HG03159 (cell line): ENCODE results near the gene KCNIP1.

Source experiments
- ATAC-seq: cut with Tn5 transposase; IDR thresholded peaks from one replicate; pipeline ENCODE4 v1.9.1; 2021; ENCODE audit warnings: mild to moderate bottlenecking, moderate library complexity; ENCODE audit not compliant: unreplicated experiment

Gene KCNIP1

DNA sequence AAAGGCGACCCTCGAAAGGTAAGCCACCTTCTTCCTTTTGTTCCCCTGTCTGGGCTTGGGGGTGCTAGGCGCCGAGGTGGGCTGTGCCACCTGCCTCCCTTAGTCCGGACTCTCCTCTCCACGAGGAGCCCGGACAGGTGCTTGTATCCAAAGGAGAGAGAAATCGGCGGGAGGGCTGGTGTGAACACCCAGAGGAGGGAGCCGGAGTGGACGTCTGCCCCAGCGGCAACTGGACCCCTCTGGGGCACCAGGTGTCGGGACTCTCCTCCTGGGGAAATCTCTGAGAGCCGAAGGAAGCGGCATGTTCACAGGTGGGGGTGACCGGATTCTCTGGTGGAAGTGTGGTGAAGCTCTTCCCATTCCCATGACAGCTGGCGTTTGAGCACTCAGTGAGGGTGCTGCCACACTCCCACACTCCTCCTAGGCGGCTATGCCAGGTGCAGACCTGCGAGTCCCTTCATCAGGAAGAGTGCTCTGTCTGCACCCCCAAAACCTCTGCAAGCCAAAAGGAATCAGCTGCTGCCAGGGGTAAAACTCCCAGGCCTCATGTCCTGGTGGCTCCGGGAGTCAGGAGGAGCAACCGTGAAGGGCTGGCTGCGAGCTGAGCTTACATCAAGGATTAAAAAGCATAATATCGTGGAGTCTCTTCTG is 921 bp downstream of the KCNIP1 start:
- no peak for ATAC-seq

DNA sequence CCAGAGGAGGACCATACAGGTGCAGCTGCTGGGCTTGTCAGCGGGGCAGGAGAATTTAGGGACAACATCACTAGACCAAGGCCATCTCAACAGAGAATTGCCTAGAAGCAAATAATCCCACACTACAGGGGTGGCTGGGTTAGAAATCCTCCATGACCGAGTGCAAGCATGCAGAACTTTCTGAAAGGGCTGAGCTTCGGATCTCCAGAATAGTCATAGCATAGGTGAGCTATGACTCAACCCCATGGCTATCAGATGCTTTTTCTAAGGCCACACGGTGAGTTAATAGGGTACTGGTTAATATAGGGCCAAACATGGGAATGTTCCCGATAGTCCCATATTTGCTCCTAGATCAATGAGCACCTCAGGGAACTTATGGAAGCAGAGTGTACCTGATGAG is 4.2 kb downstream of the KCNIP1 start:
- ATAC-seq: no peak

DNA sequence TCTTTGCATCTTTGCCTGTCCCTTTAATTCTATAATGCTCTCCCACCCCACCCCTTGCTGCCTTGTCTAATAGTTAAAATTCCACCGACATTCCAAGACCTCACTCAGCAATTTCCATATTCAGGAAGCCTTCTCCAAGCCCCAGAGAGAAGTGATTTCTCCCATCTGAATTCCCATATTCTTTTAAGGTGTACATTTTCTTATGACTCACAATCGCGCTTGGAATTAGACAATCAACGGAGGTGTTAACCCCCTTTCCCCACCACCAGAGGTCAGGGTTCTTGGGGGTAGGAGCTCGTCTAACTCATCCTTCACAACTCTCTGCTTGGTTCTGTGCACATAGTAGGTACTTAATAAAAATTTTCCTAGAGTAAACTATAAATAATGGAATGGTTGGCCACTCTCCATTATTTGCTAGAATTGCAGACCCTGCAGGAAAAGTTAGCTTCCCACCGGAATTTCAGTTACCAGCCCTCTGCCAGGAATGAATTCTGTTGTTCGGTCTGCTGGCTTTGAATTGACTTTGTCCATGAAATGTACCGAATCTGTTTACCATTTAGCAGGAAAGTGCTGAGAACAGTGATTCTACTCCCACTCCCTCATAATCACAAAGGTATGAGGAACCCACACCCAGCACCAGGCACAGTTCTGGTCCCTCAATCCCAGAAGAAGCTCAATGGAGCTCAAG is 5.0 kb downstream of the KCNIP1 start:
- no peak for ATAC-seq

DNA sequence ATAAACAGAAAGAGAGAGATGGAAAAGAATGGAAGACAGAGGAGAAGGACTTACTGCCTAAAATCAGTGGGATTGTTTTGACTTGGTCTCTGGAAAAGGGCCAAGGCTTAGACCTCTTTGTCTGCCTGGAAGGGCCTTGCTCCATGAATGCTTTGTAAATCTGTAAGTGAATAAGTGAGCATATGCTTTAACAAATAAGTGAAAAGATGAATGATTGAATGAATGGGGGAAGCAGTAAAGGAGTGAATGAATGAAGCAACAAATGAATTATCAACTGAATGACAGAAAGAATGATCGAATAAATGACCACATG is 5.5 kb downstream of the KCNIP1 start:
- no peak for ATAC-seq

DNA sequence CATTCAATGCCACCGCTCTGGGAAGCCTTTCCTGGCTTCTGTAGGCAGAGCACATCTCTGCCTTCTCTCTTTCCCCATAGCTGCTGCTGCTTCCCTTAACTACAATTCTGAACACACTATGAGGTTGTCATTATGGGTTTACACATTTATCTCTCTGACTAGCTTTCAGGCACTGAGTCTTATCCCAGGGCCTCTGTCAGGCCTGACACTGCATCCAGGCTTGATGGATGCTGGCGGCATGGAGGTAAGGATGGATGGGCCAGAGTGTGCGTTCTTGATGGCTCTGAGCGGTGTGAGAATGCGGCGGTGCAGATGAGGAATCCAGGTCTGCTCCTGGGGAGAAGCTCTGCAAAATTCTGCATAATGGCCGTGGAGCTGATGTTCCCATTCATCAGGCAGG is 6.3 kb downstream of the KCNIP1 start:
- ATAC-seq: no peak

DNA sequence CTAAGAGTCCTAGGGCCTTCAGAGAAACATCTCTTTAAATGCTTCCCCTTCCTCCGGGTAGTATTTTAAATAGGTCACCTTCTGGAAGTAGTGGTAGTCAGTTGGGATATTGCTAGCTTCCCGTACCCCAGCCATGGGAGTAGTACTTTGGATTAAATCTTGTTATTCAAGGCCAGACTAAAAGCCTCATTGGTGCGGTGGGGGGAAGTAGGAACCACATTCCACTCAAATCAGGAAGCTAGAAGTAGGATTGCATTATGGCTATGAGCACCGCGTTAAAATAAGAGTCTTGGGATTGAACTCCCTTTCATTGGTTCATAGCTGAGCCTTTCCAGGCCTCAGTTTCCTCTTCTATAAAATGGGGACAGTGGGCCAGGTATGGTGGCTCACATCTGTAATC is 6.7 kb downstream of the KCNIP1 start:
- no peak for ATAC-seq

DNA sequence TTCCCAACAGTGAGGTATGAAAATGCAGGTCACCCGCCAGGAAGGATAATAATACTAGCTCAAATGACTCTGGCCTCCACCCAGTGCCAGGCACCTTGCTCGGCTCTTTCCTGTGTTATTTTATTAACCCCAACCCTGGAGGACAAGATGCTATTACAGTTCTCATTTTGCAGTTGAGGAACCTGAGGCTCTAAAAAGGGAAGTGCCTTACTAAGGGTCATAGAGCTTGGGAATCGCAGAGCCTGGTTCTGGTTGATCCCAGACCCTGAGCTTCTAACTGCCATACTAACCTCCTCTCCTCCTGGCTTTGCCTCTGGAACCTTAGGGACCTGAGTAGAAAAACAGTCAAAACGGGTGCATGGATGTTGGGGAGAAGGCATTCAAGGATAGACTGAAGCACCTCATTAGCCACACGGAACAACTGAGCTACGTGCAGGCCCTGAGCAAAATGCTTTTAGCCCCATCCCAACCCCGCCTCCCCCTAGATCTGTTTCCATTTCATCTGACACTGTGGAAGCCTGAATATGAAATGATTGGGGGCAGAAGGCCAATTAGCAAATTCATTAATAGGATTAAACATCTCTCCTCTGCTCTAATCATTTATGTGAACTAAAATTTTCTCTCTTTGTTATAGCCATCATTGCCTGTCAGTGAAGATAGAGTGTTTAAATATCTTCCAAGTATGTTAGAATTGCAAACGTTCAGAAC is 7.9 kb downstream of the KCNIP1 start:
- no peak for ATAC-seq

DNA sequence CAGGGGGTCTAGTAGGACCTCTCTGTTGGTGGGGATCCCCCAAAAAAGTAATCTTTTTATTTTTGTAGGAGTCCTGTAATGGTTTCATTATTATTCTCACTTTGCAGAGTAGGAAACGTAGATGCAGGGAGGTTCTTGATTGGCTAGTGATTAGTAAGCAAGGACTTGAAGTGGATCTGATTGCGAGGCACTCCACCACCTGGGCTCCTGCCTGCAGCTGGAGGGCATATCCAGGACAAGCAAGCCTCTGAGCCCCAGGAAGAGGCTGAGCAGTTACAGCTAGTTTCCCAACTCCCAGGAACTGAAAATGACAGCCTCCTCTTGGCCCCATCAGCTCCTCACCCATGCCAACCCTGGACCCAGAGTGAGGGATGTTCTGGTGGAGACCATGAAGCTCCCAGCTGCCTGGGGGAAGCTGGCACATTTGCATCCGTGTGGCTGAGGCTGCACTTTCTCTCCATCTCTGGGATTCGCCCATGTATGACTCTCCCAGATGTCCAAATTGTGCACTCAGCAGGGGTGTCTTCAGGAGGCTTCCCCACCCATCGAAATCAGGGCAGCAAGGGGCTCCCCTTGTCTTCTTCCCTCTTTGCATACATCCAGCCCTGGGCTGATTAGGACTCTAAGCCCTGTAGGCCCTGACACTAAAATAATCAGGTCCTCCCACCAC is 10.2 kb downstream of the KCNIP1 start:
- ATAC-seq: no peak

DNA sequence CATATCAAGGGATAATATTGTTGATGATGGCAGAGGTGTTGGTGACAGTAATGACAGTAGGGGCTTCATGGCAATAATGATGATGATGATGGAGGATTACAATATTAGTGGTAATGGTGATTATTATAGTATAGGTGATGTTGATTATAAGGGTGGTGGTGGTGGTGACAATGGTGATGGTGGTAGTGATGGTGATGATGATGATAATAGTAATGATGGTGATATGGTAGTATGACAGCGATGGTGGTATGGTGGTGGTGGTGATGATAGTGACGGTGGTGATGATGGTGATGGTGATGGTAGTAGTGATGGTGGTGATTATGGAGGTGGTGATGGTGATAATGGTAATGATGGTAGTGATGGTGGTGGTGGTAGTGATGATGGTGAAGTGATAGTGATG is 13.6 kb downstream of the KCNIP1 start:
- ATAC-seq: no peak

DNA sequence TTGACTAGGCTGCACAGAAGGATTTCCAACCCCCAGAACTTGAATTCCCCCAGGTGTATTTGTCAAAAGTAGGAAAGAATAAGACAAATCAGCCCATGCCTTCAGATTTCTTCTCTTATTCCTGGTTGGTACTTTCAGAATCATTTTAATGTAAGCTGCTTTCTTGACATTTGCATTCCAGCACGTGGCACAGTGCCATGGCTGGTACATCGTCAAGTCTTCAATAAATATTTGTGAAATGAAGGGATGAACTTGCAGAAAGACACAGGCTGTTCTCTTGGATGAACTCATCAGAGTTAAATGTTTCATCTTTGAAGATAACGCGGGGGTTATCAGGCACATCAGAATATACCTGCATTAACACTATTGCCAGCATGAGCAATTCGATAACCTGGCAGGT is 14.5 kb downstream of the KCNIP1 start:
- ATAC-seq: no peak

DNA sequence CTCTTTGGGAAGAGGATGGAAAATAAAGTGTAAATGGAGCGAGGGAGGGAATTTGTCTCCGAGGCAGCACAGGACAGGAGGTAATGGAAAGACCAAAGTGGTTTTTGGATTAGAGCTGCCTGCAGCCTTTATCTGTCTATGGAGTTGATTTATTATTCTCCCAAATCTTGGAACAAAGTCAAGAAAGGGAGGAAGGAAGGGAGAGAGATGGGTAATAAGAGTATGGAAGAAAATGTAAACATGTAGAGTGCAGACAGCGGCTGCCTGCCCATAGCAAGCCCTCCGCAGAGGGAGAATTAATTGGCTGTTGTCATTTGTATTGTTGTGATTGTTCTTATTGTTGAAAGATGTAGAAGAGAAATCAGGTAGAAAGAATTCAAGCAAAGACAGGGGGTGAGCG is 15.7 kb downstream of the KCNIP1 start:
- no peak for ATAC-seq

DNA sequence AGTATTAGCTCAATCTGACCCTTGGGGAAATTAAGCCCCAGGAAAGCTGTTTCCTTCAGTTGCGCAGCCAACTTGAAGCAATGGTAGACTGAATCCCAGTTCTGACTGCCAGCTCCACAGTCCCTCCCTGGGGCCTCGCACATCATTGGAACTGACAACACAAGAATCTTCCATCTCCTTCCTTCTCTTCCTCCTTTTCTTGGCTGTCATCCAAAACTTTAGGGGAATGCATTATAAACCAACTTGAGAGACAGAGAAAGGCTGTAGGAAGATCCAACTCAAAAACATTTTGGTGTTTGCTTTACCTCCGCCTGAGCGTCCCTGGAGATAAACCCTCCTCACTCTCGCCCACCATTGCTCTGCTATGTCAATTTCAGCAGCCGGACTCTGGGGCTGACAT is 16.6 kb downstream of the KCNIP1 start:
- ATAC-seq: no peak

DNA sequence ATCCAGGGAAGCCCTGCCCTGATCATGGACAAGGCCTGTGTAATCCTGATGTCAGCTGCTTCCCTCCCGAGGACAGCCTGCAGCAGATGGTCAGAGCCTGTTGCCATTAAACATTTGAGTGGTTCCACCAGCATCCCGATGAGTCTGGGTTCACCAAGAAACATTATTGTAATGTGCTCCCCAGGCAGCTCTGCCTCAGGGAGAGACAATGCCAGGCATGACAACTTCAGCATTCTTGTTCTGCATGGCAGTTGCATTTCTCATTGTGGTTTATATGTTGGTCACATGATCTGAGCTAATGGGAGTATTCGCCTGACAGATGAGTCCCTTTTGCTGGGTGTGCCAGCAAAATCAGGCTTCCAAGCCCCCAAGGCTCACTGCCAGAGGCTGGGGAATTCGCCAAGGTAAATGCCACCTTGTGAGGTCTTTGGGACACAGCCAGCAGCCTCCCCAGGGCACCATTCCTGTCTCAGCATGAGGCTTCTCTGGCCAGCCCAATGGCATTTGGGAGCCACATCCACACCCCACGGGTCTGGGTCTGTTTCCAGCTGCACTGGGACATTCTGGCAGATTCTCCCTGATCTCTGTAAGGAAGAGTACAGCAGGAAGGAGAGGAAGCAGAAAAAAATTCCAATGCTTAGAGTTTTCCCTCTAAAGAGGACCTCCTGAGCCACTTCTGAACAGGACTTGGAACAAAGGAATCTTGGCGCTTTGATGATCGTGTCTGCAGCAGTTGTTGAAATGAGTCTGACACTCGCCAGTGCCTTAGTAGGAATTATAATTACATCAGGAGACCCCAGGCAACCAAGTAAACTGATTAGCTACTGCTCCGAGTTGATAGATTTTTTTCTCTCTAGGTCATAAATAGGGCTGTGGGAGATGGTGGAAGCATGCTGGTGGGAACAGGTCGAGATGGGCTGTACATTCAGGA is 18.7 kb downstream of the KCNIP1 start:
- ATAC-seq: no peak

DNA sequence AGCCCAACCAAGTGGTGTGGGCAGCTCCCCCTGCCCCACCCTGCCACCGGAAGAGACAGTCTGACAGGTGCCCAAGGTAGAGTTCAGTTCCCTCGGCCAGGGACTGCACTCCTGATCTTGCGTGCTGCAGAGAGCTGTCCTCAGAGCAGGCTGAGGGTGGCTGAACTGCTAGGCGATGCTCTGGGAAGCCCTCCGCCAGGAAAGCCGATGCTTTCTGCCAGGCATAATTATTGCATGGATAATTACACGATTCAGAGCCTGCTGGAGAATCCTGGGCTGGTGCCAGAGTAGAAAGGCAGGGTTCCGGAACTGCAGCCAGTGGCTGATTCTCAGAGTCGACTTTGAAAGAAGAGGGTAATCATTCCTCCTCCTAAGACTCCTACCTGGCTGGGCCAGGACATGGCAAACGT is 19.3 kb downstream of the KCNIP1 start:
- no peak for ATAC-seq

DNA sequence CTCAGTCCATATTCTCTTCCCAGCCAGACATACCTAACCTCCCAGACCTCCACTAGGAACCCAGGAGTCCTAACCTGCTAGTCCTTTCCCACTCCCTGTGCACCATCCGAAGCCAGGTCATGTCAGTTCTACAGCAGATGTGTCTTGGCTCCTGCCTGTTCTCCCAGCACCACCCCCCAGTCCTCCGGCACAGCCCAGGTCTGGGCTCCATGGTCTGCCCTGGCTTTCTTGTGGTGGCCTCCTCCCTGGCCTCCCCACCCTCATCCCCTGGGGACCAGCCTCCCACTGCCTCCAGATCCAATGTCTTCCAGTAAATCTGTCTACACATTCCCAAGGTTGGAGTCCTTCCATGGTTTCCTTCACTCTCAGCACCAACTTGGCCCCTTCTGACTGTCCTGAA is 20.0 kb downstream of the KCNIP1 start:
- no peak for ATAC-seq

DNA sequence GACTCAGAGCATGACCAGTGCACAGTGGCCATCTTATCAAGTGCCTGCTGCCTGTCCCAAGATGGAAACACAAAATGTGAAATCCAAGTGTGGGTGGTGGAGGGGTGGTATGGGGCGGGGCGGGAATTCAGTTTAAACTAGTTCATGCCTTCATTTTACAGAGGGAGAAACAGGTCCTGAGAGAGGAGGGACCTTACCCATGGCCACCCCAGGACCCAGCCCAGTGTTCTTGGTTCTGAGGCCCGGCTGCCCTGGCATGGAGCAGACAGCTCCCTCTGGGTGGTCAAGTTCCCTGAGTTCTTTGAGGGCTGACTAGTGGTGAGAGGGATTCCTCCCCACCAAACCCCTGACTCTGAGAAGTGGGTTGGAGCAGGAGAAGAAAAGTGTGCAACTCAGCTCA is 20.8 kb downstream of the KCNIP1 start:
- ATAC-seq: no peak

DNA sequence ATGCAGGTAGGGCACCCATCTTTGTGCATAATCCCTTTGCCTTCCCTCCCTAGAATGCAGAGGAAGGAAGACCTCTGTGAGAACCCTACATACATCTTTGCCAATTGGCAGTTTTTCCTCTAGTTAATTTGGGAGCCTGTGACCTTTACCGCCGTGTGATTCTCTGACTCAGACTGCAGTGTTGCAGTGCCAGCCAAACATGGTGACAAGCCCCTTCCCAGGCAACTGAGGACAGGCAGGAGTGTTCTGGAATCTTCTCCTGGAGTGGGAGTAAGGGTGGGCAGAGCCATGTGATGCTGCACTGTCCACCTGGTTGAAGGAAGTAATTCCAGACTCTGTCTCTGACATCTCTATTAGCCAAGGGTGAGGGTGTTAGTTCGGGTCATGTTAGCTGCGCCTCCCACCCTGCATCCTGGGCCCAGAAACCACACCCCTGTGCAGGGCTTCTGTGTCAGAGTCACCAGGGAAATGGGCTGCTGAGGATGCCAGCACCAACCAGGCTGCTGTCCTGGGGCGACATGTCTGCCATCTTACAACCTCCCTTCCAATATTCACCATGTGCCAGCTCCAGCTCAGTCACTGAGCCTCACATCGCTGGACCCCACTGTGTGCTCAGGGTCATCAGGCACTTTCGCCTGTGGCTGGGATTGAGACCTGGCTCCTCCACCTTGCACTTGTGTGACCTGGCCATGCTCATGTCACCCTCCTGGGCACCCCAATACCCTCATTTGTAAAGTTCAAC is 21.8 kb downstream of the KCNIP1 start:
- no peak for ATAC-seq

DNA sequence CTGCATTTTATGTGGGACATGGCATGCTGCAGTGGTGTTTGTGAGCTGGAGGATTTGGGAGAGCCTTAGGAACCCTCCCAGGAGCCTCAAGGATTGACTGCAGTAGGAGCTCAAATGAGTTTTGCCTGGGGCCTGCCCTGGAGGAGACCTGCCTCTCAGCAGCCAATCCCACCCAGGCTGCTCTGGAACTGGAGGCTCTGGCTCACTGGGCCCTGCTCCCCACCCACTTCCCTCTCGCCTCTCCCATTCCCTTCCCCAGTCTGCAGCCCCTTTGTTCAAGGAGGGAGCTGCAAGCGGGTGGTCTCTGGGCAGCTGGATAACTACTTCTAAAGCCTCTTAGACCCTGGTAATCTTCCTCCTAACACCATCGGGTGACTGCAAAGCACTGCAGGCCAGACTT is 24.2 kb downstream of the KCNIP1 start:
- ATAC-seq: no peak

DNA sequence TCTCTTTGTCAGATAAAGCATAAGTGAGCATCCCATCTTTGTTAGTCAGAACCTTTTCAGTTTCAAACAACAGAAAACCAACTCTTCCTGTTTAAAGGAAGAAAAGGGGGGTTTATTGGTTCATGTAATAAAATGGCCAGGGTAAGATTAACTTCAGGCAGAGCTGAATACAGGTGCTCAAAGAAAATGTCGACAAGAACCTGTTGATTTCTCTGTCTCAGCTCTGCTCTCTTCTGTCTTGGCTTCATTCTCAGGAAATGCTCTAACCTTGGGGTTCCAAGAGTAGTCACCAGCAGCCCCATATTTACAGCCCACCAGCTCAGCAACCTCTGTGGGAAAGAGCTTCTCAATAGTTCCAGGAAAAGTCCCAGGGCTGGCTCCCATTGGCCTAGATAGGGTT is 25.2 kb downstream of the KCNIP1 start:
- ATAC-seq: no peak

DNA sequence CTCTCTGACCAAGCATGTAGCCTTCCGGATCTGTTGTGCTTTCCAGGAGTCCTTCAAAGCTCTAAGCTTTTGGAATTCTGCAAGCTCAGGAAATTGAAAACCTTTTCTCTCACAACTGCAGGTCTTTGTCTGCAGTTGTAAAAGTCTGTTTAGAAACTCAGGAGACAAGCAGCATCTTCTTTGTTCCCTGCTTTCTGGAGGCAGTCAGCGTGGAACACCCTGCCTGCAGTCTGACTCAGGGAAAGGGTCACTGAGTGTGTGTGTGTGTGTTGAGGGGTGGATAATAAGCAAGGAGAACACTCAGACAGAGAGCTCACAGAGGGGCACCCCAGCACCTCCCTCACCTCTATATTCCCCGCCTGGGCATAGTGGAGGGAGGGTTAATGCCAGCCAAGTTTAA is 29.1 kb downstream of the KCNIP1 start:
- no peak for ATAC-seq
